Measurements from ENCODE around the gene ORC3. TPM values are rescaled to one million over a fixed set of nuclear protein-coding genes. Genes with fewer than 3 reads are reported as not detected.
A peak's percentile ranks its signal among the peaks of the same experiment; 100 is the strongest.

ORC3 gene
- total RNA-seq, 6 donors from 2014 or later: 10.3 to 27.2 (median 17.2) TPM

GRCh38 chr6:87656857-87657256, 66.9 kb downstream of the ORC3 start:
- Histone ChIP-seq H3K4me1 (no peaks in the 10 kb centered on the region), H3K4me3 (no peak overlapping the region), H3K27ac (no peak overlapping the region), H3K27me3 (no peaks in the 10 kb centered on the region), H3K36me3 (peaks cover 0 to 26% (median 3%) of the 10 kb centered on the region in 4 donors), H3K9me3 (no peaks in the 10 kb centered on the region)
- no peak for TF ChIP-seq POLR2AphosphoS5 (IDR thresholded peaks at IDR 0.05)
- no peak for TF ChIP-seq POLR2A (IDR thresholded peaks at IDR 0.05)
- ATAC-seq (ENCODE audit: low FRiP score in 2 of 2): no peak
- DNase-seq: no peak

DNA sequence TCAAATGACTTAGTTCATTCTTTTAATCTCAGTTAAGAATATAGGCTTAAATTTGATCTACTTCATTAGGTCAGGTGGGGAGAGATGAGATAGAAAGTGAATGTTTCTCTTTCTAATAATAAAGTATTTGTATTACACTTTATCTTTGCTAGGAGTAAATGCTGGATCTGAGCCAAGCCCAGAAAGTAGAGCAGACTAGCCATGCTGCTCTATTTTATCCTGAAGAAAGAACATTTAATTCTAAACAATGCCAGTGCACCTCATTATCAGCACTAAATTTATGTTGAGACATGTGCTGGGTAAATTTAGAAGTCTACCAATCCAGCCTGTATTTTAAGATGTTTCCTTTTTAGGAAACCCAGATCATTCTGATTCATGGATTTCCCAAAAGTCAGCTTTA, 68.6 kb downstream of the ORC3 start:
- DNase-seq (no peak), ATAC-seq (ENCODE audit: low FRiP score in 2 of 2) (no peak)
- Histone ChIP-seq H3K4me3 (no peak overlapping the region), H3K36me3 (peaks cover 0 to 20% (median 3%) of the 10 kb centered on the region in 4 donors), H3K4me1 (no peaks in the 10 kb centered on the region), H3K27ac (no peak overlapping the region), H3K9me3 (no peaks in the 10 kb centered on the region), H3K27me3 (no peaks in the 10 kb centered on the region)
- TF ChIP-seq POLR2AphosphoS5 (IDR thresholded peaks at IDR 0.05) (no peak), EP300 (IDR thresholded peaks at IDR 0.05) (no peak), CTCF (IDR thresholded peaks at IDR 0.05) (no peak), POLR2A (IDR thresholded peaks at IDR 0.05) (no peak)

GRCh38 chr6:87660226-87660911, 70.4 kb downstream of the ORC3 start:
- ATAC-seq (ENCODE audit: low FRiP score in 2 of 2): peak in 1 of 2 donors; percentile 42
- no peak overlapping the region for H3K4me3 ChIP-seq

GRCh38 chr6:87661016-87661415, 71.1 kb downstream of the ORC3 start:
- Histone ChIP-seq H3K4me3 (no peak overlapping the region), H3K9me3 (no peaks in the 10 kb centered on the region), H3K4me1 (no peaks in the 10 kb centered on the region), H3K27ac (no peak overlapping the region), H3K36me3 (peaks cover 0 to 16% (median 0%) of the 10 kb centered on the region in 4 donors), H3K27me3 (no peaks in the 10 kb centered on the region)
- DNase-seq (no peak), ATAC-seq (ENCODE audit: low FRiP score in 2 of 2) (no peak)
- WGBS, 2 donors: 90 to 97% methylated on average over 1 of the region's 1 CpG
- TF ChIP-seq POLR2A (IDR thresholded peaks at IDR 0.05) (no peak), CTCF (IDR thresholded peaks at IDR 0.05) (no peak), EP300 (IDR thresholded peaks at IDR 0.05) (no peak), POLR2AphosphoS5 (IDR thresholded peaks at IDR 0.05) (no peak)

More at GRCh38 chr6:87660226-87660911, 70.4 kb downstream of the ORC3 start:
- H3K4me1 ChIP-seq: no peaks in the 10 kb centered on the region
- H3K27ac ChIP-seq: no peak overlapping the region
- H3K36me3 ChIP-seq: peaks cover 0 to 16% (median 0%) of the 10 kb centered on the region in 4 donors
- H3K9me3 ChIP-seq: no peaks in the 10 kb centered on the region
- no peak for TF ChIP-seq POLR2A (IDR thresholded peaks at IDR 0.05)
- TF ChIP-seq POLR2AphosphoS5 (IDR thresholded peaks at IDR 0.05): no peak
- no peak for TF ChIP-seq CTCF (IDR thresholded peaks at IDR 0.05)
- no peak for TF ChIP-seq EP300 (IDR thresholded peaks at IDR 0.05)
- DNase-seq: no peak
- H3K27me3 ChIP-seq: no peaks in the 10 kb centered on the region

DNA sequence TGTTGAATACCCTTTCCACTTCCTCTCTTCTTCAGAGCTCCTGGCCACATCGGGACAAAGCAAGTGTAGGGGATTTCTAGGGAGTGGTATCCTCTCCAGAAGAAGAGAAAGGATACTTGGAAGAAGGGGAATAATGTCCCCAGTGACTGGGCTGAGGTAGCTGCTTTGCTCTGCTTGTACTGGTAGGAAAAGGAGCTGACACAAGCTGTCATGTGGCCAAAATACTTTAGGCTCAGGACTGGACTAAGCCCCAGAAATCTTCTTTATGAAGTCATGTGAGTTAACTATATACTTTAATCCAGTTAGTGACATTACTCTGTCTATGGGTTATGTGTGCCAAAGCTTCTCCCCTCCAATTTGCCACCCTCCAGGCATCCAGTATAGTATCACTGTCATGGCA, 71.6 kb downstream of the ORC3 start:
- 63 to 72% methylated on average over 1 of the region's 1 CpG for WGBS, 2 donors
- H3K9me3 ChIP-seq: no peaks in the 10 kb centered on the region
- H3K36me3 ChIP-seq: peaks cover 0 to 16% (median 0%) of the 10 kb centered on the region in 4 donors
- H3K4me1 ChIP-seq: no peaks in the 10 kb centered on the region
- H3K27me3 ChIP-seq: no peaks in the 10 kb centered on the region
- ATAC-seq (ENCODE audit: low FRiP score in 2 of 2): no peak
- H3K4me3 ChIP-seq: no peak overlapping the region
- no peak overlapping the region for H3K27ac ChIP-seq
- no peak for DNase-seq
- TF ChIP-seq CTCF (IDR thresholded peaks at IDR 0.05) (no peak), POLR2AphosphoS5 (IDR thresholded peaks at IDR 0.05) (no peak), POLR2A (IDR thresholded peaks at IDR 0.05) (no peak), EP300 (IDR thresholded peaks at IDR 0.05) (no peak)

Measured in upper lobe of left lung (tissue), 6 donors.